GM18907 (cell line): ENCODE data around the gene ZCCHC3.

Experiments used
- ATAC-seq: cut with Tn5 transposase; IDR thresholded peaks from one replicate; pipeline ENCODE4 v1.9.1; 2021; ENCODE audit warnings: mild to moderate bottlenecking, moderate library complexity; ENCODE audit not compliant: unreplicated experiment

Gene ZCCHC3

GRCh38 chr20:311609-312008, 14.2 kb downstream of the ZCCHC3 start:
- no peak for ATAC-seq

- no peak for ATAC-seq
These were observed 14.7 kb downstream of the ZCCHC3 start for GRCh38 chr20:312067-312466.

GRCh38 chr20:312866-313265, 15.5 kb downstream of the ZCCHC3 start:
- no peak for ATAC-seq

GRCh38 chr20:313402-313801, 16.0 kb downstream of the ZCCHC3 start:
- no peak for ATAC-seq

GRCh38 chr20:313948-314347, 16.6 kb downstream of the ZCCHC3 start:
- no peak for ATAC-seq

- no peak for ATAC-seq
These were observed 19.1 kb downstream of the ZCCHC3 start for GRCh38 chr20:316316-317068.

- peak; percentile 50 for ATAC-seq
These were observed 27.0 kb downstream of the ZCCHC3 start for GRCh38 chr20:324177-325044.

GRCh38 chr20:325045-325888, 27.9 kb downstream of the ZCCHC3 start, which contains the start of gene SOX12:
Gene SOX12, plus strand, starts transcription at chr20:325552. Its CDS starts 373 bp downstream, at chr20:325925.
- peak; percentile 77 for ATAC-seq

GRCh38 chr20:325889-326644, 28.7 kb downstream of the ZCCHC3 start:
- peak; percentile 12 for ATAC-seq

- ATAC-seq: no peak
These were observed 29.3 kb downstream of the ZCCHC3 start for GRCh38 chr20:326645-327185.

- ATAC-seq: no peak
These were observed 30.0 kb downstream of the ZCCHC3 start for GRCh38 chr20:327186-328026.

GRCh38 chr20:328027-328974, 30.9 kb downstream of the ZCCHC3 start:
- no peak for ATAC-seq

GRCh38 chr20:328975-329695, 31.8 kb downstream of the ZCCHC3 start:
- no peak for ATAC-seq

- no peak for ATAC-seq
These were observed 32.5 kb downstream of the ZCCHC3 start for GRCh38 chr20:329851-330232.

- ATAC-seq: no peak
These were observed 33.1 kb downstream of the ZCCHC3 start for GRCh38 chr20:330233-331149.

GRCh38 chr20:334578-334977, 37.2 kb downstream of the ZCCHC3 start:
- no peak for ATAC-seq
